Hematopoietic multipotent progenitor cell treated with erythropoietin and hydrocortisone succinate and interleukin-3 and kit ligand, for 17 days (in vitro differentiated cells): Measurements from ENCODE around the gene MUC3A.
"Not testable (repeated sequence)": the region's sequence is repeated elsewhere in the genome, so short reads cannot be mapped to it uniquely, and the experiment has no call there.

Experiments
- DNase-seq: peaks from one replicate; pipeline ENCODE4 v3.0.0-alpha.2; 2015; ENCODE audit warnings: low spot score

The MUC3A gene, protein sequence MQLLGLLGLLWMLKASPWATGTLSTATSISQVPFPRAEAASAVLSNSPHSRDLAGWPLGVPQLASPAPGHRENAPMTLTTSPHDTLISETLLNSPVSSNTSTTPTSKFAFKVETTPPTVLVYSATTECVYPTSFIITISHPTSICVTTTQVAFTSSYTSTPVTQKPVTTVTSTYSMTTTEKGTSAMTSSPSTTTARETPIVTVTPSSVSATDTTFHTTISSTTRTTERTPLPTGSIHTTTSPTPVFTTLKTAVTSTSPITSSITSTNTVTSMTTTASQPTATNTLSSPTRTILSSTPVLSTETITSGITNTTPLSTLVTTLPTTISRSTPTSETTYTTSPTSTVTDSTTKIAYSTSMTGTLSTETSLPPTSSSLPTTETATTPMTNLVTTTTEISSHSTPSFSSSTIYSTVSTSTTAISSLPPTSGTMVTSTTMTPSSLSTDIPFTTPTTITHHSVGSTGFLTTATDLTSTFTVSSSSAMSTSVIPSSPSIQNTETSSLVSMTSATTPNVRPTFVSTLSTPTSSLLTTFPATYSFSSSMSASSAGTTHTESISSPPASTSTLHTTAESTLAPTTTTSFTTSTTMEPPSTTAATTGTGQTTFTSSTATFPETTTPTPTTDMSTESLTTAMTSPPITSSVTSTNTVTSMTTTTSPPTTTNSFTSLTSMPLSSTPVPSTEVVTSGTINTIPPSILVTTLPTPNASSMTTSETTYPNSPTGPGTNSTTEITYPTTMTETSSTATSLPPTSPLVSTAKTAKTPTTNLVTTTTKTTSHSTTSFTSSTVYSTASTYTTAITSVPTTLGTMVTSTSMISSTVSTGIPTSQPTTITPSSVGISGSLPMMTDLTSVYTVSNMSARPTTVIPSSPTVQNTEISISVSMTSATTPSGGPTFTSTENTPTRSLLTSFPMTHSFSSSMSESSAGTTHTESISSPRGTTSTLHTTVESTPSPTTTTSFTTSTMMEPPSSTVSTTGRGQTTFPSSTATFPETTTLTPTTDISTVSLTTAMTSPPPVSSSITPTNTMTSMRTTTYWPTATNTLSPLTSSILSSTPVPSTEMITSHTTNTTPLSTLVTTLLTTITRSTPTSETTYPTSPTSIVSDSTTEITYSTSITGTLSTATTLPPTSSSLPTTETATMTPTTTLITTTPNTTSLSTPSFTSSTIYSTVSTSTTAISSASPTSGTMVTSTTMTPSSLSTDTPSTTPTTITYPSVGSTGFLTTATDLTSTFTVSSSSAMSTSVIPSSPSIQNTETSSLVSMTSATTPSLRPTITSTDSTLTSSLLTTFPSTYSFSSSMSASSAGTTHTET (N-terminal part only)

DNA sequence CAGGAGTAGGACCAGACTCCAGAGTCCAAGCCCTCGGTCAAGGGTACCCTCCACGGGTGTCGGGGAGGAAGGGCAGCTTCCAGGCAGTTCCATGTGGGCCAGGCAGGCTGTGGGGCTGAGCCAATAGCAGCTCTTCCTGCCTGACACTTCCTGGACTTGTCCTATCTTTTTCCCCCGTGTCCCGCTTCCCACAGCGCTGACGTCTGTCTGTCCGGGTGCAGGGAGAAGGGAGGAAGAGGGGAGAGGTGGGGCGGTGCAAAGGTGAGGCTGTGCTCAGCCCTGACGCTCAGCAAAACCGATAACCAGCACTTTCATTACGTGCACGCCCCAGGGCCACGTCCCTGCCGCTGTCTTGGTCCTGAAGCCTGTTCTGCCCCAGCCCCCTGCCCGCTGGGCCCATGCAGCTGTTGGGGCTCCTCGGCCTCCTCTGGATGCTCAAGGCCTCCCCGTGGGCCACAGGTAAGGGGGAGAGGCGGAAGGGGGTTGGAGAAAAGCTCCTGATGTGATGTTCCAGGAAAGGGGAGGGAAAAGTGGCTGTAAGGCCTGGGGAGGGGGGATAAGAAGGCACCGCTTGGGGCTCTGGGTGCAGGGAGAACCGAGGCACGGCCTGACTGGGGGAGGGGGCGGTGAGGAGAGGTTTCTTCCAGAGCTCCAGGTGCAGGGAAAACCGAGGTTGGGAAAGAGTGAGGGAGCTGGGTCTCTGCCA lies at the start of gene MUC3A:
Gene MUC3A, plus strand, starts transcription at position 308 of the 706 bp plus-strand sequence. Its CDS starts 91 bp downstream, at position 399.
- DNase-seq = no peak

DNA sequence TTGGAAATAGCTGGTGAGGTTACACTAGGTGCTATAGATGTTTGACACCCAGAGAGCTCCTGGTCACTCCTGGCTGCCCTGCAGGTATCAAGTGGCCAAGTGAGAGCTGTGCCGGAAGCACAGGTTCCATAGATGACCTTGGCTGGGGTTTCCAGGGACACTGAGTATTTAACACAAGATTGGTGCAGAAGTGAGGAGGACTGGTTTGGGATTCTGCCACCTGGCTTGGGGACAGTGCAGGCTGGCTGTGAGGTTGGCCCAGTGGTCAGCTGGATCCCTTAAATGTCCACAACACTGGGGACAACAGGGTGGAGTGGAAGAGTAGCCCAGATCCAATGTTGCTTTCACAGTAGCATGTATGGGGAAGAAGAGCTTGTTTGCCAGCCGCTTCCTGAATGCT lies 48.4 kb upstream of the MUC3A start:
- DNase-seq = no peak

DNA sequence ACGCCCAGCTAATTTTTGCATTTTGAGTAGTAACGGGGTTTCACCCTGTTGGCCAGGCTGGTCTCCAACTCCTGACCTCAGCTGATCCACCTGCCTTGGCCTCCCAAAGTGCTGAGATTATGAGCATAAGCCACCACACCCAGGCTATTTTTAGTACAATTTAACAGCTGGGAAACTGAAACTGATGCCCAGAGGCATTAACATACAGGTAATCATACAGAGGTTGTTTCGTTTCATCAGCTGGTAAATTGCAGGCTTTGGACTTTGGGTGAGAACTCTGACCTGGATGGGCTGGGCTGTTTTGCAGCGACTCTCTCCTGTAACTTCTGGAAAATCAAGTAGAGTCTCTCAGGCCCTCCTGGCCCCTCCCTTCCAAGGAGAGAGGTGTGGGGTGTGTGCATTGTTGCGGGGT lies 47.4 kb upstream of the MUC3A start:
- no peak for DNase-seq

DNA sequence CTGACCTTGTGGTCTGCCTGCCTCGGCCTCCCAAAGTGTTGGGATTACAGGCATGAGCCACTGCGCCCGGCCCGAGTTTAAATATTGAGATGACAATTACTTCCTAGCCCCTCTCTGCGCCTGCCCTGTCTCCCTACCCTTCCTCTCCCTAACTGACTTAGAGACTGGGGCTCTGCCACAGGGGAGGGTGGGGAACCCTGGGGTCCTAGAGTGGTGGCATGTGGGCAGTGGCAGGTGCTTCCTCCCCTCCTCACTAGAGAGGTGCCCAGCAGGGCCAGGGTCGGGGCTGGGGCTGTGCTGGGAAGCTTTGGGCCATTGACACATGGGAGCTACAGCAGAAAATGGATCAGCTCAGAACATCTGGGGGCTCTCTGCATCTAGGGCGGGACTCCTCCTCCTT lies 46.7 kb upstream of the MUC3A start:
- no peak for DNase-seq

DNA sequence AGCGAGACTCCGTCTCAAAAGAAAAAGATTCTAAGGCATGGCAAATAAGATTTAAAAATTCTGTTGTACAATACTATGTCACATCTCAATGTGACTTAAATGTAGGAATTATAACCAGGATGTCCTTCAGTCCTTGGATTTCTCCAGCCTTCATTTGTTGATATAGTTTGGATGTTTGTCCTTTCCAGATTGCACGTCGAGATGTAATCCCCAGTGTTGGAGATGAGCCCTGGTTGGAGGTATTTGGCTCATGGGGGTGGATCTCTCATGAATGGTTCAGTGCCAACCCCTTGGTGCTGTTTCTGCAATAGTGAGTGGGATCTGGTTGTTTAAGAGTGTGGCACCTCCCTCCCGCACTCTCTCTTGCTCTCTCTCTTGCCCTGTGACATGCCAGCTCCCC lies 40.8 kb upstream of the MUC3A start:
- no peak for DNase-seq

DNA sequence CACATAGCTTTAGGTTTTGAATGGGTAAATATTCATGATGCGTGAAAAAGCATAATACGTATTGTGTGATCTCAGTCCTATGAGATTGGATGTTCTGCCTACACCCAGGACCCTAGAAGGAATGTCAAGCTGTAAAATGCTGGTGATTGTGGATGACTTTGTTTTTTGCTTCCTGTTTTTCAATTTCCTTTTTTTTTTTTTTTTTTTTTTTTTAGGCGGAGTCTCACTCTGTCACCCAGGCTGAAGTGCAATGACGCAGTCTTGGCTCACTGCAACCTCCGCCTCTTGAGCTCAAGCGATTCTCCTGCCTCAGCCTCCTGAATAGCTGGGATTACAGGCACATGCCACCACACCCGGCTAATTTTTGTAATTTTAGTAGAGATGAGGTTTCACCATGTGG lies 38.9 kb upstream of the MUC3A start:
- DNase-seq = not testable (repeated sequence)

DNA sequence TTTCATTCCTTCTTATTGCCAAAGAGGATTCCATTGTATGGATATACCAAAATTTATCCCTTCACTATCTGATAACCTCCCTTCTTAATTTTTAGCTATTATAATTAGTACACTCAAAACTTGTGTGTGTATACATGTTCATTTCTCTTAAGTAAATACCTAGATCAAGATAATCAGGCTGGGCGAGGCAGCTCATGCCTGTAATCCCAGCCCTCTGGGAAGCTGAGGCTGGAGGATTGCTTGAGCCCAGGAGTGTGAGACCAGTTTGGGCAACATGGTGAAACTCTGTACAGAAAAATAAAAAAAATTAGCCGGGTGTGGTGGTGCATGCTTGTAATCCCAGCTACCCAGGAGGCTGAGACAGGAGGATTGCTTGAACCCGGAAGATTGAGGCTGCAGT lies 37.9 kb upstream of the MUC3A start:
- no peak for DNase-seq

DNA sequence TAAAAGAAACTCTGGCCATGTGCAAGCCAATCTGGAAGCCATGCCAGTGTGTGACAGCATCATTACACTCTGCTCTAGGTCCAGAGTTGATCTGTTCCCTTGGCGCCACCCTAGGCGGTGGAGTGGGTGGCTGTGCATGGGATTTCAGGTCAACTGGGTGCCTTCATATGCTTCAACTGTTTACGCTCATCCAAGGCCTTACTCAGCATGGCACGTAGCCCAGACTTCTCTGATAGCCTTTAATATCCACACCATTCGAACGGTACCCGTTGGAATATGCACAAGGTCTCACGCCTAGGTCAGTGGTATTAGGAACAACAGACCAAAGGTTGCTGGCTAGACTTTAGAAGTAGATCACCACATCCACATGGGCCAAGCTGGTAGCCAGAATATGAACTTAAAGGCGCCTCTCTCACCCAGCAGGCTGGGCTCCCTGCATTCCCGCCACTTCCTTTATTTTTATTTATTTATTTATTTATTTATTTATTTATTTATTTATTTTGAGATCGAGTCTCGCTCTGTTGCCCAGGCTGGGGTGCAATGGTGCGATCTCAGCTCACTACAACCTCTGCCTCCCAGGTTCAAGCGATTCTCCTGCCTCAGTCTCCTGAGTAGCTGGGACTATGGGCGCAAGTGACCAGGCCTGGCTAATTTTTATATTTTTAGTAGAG lies 35.0 kb upstream of the MUC3A start:
- peak; percentile 20 for DNase-seq

DNA sequence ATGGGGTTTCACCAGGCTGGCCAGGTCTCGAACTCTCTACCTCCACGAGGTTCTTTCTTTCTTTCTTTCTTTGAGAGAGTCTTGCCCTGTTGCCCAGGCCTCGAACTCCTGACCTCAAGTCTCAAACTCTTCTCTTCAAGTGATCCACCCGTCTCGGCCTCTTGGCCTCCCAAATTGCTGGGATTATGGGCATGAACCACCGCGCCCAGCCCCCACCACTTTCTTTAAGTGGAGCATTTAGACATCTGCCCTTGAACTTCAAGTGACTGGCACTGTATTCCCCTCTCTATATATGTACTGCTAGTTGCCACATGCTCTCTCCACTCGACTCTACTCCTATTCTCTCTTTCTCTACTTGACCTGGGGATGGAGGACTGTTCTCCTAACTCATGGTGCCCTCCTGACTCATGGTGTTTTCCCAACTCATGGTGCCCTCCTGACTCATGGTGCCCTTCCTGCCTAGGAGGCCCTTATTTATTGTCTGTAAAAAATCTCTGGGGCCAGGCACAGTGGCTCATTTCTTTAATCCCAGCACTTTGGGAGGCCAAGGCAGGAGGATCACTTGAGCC lies 34.4 kb upstream of the MUC3A start:
- no peak for DNase-seq

DNA sequence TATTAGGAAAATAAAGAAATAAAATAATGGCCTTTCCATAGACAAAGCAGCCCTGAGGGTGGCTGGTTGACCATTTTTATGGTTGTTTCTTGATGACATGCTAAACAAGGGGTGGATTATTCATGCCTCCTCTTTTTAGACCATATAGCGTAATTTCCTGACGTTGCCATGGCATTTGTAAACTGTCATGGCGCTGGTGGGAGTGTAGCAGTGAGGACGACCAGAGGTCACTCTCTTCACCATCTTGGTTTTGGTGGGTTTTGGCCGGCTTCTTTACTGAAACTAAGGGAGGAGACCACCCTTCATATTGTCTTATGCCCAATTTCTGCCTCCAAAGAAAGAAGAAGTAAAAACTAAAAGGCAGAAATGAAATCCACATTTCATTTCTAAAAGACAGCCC lies 30.0 kb upstream of the MUC3A start:
- DNase-seq = not testable (repeated sequence)

DNA sequence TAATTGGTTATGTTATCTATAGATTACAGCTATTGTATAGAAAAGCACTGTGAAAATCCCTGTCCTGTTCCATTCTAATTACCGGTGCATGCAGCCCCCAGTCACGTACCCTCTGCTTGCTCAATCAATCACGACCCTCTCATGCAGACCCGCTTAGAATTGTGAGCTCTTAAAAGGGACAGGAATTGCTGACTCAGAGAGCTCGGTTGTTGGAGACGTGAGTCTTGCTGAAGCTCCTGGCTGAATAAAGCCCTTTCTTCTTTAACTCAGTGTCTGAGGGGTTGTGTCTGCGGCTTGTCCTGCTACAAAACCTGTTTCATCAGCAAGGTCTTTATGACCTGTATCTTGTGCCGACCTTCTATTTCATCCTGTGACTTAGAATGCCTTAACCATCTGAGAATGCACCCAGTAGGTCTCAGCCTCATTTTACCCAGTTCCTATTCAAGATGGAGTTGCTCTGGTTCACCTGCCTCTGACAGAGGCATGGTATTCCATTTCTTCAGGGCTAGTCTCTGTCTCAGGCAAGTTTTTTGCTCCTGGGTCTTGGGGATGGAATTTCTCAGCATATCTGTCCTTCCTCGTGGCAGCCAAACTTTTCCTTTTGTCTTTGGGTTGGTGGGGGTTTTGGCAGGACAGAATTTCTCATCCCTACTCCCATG lies 29.4 kb upstream of the MUC3A start:
- not testable (repeated sequence) for DNase-seq

DNA sequence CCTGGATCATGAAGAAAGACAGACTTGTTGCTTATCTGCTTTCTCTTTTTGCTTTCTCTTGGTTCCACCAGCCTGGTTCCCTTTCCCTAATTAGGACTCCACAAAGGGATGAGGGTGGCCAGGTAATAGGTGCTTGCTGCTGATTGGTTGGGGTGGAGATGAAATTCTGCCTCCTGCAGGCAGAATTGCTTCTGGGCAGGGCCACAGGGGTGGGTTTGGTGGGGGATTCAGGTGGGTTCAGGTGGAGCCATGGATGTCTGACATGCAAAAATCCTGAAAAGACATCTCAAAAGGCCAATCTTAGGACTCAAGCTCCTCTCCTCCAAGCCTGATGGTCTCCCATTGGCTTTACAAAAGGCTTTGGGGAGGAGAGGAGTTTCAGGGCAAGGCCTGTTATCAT lies 28.3 kb upstream of the MUC3A start:
- DNase-seq = no peak

DNA sequence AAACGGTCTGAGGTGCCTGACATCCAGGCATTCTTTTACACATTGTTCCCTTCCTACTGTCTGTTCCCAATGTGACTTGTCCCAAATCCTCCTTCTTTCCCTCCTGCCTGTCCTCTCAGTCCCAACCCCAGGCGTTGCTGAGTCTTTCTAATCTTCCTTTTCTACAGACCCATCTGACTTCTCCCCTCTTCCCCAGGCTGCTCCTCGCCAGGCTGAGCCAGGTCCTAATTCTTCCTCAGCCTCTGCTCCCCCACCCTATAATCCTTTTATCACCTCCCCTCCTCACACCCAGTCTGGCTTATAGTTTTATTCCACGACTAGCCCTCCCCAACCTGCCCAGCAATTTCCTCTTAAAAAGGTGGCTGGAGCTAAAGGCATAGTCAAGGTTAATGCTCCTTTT lies 25.7 kb upstream of the MUC3A start:
- DNase-seq = not testable (repeated sequence)

DNA sequence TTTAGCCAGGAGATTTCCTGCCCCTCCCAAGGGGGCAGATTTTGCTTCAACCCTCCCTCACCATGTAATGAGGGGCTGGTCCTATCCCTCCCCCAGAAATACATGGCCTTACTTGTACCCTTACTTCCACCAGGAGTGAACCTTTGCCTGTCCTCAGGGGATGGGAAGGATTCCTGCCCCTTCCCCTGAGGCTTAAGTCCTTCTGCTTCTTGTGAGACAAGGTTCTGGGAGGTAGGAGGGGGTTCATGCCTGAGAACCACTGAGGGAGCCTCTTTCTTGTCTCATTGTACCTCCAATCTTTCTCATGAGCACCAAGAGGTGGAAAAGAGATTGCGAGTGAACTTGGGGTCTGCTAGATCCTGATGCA lies 19.5 kb upstream of the MUC3A start:
- DNase-seq = no peak

DNA sequence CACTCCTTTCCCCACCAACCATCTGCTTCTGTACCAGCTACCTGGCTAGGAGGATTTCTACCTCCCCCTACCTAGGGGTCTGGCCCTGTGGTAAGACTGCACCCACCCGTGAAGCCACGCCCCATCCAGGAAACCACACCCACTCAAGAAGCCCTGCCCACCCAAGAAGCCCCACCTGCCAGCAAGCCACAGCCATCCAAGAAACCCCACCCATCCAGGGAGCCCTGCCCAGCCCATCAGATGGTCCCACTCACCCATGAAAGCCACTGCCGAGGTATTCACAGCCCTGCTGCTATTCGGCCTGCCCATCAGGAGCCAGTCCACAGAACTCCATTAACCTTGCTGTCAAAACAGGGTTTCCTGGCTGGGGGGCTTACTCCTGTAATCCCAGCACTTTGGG lies 15.6 kb upstream of the MUC3A start:
- DNase-seq = no peak

DNA sequence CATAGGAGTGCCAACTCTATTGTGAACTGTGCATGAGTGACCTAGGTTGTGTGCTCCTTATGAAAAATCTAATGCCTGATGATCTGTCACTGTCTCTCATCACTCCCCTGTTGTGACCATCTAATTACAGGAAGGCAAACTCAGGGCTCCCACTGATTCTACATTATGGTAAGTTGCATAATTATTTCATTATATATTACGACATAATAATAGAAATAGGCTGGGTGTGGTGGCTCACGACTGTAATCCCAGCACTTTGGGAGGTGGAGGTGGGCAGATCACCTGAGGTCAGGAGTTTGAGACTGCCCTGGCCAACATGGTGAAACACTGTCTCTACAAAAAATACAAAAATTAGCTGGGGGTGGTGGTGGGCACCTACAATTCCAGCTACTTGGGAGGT lies 14.0 kb upstream of the MUC3A start:
- not testable (repeated sequence) for DNase-seq

DNA sequence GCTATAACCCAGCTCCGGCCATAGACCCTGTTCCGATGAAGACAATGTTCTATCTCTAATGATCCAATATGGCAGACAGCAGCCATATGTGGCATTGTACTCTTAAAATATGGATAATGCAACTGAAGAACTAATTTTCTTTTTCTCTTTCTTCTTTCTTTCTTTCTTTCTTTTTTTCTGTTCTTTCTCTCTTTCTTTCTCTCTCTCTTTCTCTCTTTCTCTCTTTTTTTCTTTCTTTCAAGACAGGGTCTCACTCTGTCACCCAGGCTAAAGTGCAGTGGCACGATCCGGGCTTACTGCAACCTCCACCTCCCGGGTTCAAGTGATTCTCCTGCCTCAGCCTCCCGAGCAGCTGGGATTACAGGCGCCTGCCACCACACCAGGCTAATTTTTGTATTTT lies 13.2 kb upstream of the MUC3A start:
- DNase-seq = not testable (repeated sequence)

DNA sequence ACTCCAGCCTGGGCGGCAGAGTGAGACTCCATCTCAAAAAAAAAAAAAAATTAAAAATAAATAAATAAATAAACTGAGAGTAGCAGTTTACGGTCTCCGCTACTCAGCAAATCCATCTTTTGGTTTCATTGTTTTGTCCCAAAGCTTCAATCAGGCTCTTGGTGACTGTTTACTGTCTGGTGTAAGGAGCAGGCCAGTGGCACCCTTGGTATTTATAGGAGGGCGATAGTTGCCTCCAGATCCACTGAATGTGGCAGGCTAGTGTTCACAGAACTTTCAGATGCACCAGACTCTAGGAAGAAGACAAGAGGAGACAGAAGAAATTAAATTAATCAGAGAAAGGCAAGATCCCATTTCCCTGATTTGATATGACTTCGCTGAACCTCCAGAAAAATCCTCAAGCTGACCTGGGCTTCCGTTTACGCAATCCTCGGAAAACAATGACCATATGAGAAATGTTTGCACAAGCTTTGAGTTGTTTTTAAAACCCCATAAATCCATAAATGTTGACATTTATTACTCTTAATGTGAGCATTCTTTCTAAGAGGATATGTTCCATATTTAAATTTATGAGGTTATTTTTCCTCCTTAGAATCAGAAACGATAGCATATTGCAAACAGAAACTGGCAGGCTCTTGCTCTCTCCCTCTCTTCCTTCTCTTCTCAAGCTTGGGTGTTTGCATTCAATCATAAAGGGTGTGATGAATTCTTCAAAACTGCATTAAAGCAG lies 7.1 kb upstream of the MUC3A start:
- DNase-seq = no peak

DNA sequence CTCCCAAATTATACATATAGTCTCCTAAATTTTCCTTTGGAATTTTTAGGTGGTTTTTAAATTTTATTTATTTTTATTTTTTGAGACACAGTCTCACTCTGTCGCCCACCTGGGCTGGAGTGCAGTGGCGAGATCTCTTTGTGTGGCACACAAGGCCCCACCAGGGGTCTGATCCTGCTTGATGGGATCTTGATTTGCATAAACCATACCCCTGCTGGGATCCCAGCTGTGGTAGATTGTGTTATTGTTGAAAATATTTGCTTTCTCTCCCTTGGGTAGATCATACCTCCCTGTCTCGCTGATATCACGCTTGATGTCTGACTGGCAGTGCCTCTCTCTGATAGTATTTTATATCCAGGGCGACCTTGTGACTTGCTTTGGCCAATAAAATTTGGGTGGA lies 5.6 kb upstream of the MUC3A start:
- no peak for DNase-seq

DNA sequence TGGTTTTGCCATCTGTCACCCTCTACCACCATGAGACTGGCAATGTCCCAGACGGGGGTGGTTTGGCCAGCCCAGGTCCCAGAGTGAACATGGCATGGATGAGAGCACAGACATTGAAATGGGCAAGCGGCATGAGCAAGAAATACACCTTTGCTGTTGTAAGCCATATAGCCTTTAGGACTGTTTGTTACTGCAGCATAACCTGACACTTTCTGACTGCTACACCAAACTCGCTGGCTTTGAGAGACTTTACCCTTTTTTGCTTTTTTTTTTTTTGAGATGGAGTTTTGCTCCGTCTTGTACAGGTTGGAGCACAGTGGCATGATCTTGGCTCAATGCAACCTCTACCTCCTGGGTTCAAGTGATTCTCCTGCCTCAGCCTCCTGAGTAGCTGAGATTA lies 5.2 kb upstream of the MUC3A start:
- no peak for DNase-seq
